Activated CD4-positive, alpha-beta T cell treated with anti-CD3 and anti-CD28 coated beads, Interleukin-2, amount 10 ng/mL, durations not matched to agents 24 days and 14 days (primary cell): ENCODE measurements around the gene GSTA5. TPM values are rescaled to one million over a fixed set of nuclear protein-coding genes. Genes with fewer than 3 reads are reported as not detected.
A peak's percentile ranks its signal among the peaks of the same experiment; 100 is the strongest.
"Not testable (repeated sequence)": the region's sequence is repeated elsewhere in the genome, so short reads cannot be mapped to it uniquely, and the experiment has no call there.

ENCODE experiments used
- DNase-seq: peaks from one replicate; pipeline ENCODE4 v3.0.0; 2022
- H3K27ac Mint-ChIP-seq: one replicate; pipeline ENCODE4 v1.8.0; 2022; ENCODE audit warnings: mild to moderate bottlenecking, mixed read lengths
- H3K27me3 Mint-ChIP-seq: one replicate; pipeline ENCODE4 v1.8.0; 2022; ENCODE audit warnings: mixed read lengths
- H3K36me3 Mint-ChIP-seq: one replicate; pipeline ENCODE4 v1.8.0; 2022; ENCODE audit warnings: low read depth, mild to moderate bottlenecking, mixed read lengths
- H3K4me1 Mint-ChIP-seq: one replicate; pipeline ENCODE4 v1.8.0; 2021; ENCODE audit warnings: mixed read lengths
- H3K4me3 Mint-ChIP-seq: one replicate; pipeline ENCODE4 v1.8.0; 2022; ENCODE audit warnings: mild to moderate bottlenecking, moderate library complexity, mixed read lengths
- H3K9me3 Mint-ChIP-seq: one replicate; pipeline ENCODE4 v1.8.0; 2021; ENCODE audit warnings: mixed read lengths
- intact Hi-C: fragments of 100-400 bp; cut with micrococcal nuclease; formaldehyde crosslinking; loops from one replicate; pipeline ENCODE4 v1.15.1; 2023
- total RNA-seq: library from RNA; stranded (reverse); gene quantifications from 2 replicates; pipeline ENCODE4 v1.2.3, GENCODE V29; 2022

GSTA5 gene
- not detected in 2 replicates for total RNA-seq

DNA sequence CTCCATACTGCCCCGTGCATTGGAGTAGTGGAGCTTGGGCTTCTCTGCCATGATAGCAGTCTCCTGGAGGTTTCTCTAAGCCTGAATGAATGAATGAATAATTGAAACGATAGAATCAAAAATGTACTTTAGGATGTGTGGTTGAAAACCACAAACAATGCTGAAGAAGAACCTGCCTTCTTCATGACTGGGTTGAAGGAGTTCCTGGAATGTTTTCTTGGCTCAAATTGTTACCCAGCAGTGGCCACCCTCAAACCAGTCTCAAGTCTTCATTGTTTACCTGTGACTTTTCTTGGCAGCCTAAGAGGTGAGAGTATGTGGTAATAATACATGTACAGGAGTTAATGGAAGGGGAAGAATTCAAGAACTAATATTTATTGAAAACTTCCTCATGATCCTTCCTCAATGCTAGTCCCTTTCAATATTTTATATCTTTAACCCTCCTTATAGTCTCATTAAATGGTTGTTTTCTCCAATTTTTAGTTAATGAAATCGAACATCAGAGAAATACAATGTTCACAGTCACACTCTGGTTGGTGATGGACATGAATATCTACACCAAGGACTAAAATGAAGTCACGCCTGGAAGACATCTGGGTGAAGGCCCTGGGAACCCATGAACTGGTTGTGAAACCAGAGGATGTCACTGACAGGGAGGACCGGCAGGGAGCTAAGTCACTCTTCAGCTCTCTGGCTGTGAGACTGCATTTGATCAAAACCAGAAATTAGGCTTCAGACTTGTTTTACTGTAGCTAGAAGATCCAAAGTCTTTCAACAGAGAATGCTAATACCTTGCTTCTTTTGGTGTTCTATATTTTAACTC is at the start of gene GSTA5:
Gene GSTA5, minus strand, starts transcription at position 51 of the 823 bp plus-strand sequence.
- Mint-ChIP-seq H3K27ac (no peak within 1 kb of the TSS), H3K4me3 (no peak within 1 kb of the TSS), H3K4me1 (no peaks in the 10 kb centered on the region), H3K27me3 (peaks cover 27% of the 10 kb centered on the region), H3K9me3 (no peaks in the 10 kb centered on the region), H3K36me3 (no peaks in the 10 kb centered on the region)
- intact Hi-C loops: loop anchor here (5.0 kb wide), 1 partner anchor 41 kb away; no protein-coding TSS in a partner anchor
- DNase-seq: peak; percentile 48

DNA sequence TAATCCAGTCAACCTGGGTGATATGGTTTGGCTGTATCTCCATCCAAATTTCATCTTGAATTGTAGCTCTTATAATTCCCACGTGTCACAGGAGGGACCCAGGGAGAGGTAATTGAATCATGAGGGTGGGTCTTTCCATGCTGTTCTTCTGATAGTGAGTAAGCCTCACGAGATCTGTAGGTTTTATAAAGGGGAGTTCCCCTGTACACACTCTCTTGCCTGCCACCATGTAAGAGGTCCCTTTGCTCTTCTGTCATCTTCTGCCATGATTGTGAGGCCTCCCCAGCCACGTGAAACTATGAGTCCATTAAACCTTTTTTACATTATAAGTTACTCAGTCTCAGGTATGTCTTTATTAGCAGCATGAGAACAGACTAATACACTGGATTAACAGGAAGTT is 49.4 kb upstream of the GSTA5 start:
- intact Hi-C loops: no loop called here
- Mint-ChIP-seq H3K27me3 (peaks cover 7% of the 10 kb centered on the region), H3K36me3 (no peaks in the 10 kb centered on the region), H3K27ac (no peak overlapping the region), H3K4me1 (peaks cover 7% of the 10 kb centered on the region), H3K9me3 (peaks cover 14% of the 10 kb centered on the region), H3K4me3 (no peak overlapping the region)
- DNase-seq: no peak

GRCh38 chr6:52887910-52888524 is 47.4 kb upstream of the GSTA5 start:
- Mint-ChIP-seq H3K9me3 (peaks cover 14% of the 10 kb centered on the region), H3K36me3 (no peaks in the 10 kb centered on the region), H3K27ac (peak overlapping the region; percentile 19), H3K4me1 (peaks cover 6% of the 10 kb centered on the region), H3K27me3 (peaks cover 7% of the 10 kb centered on the region), H3K4me3 (no peak overlapping the region)
- no peak for DNase-seq
- intact Hi-C loops: no loop called here

GRCh38 chr6:52881996-52882841 is 41.6 kb upstream of the GSTA5 start:
- peak; percentile 90 for DNase-seq
- Mint-ChIP-seq H3K4me3 (peak overlapping the region; percentile 82), H3K4me1 (peaks cover 9% of the 10 kb centered on the region), H3K36me3 (no peaks in the 10 kb centered on the region), H3K27ac (peak overlapping the region; percentile 45), H3K9me3 (no peaks in the 10 kb centered on the region), H3K27me3 (no peaks in the 10 kb centered on the region)
- intact Hi-C loops: loop anchor here (2.0 to 5.0 kb wide), 2 partner anchors 40 to 115 kb away; partner anchors contain the start of gene GSTA5

- no peak for DNase-seq
- intact Hi-C loops: loop anchor here (5.0 kb wide), 1 partner anchor 39 kb away; the partner anchor contains the start of gene GSTA5
- no peaks in the 10 kb centered on the region for H3K9me3 Mint-ChIP-seq
- H3K4me1 Mint-ChIP-seq: peaks cover 12% of the 10 kb centered on the region
- H3K27me3 Mint-ChIP-seq: no peaks in the 10 kb centered on the region
- H3K4me3 Mint-ChIP-seq: peak overlapping the region; percentile 82
- H3K27ac Mint-ChIP-seq: no peak overlapping the region
- H3K36me3 Mint-ChIP-seq: no peaks in the 10 kb centered on the region
These were observed 41.0 kb upstream of the GSTA5 start for GRCh38 chr6:52881662-52881995.

DNA sequence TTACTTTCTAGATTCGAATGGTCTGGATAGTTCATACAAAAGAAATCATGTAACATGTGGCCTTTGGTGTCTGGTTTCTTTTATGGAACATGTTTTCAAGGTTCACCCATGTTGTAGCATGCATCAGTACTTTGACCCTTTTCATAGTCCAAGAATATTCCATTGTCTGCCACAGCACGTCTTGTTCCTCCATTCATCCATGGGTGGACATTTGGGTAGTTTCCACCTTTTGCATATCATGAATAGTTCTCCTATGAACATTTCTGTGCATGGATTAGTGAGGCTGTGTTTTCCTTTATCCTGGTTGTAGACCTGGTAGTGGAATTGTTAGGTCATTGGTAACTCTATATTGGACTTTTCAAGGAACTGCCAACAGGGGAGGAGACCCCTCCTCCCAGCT is 37.2 kb upstream of the GSTA5 start:
- no peak overlapping the region for H3K27ac Mint-ChIP-seq
- H3K36me3 Mint-ChIP-seq: no peaks in the 10 kb centered on the region
- intact Hi-C loops: no loop called here
- DNase-seq: no peak
- no peaks in the 10 kb centered on the region for H3K9me3 Mint-ChIP-seq
- peaks cover 12% of the 10 kb centered on the region for H3K27me3 Mint-ChIP-seq
- peaks cover 12% of the 10 kb centered on the region for H3K4me1 Mint-ChIP-seq
- no peak overlapping the region for H3K4me3 Mint-ChIP-seq

- H3K4me1 Mint-ChIP-seq: peaks cover 8% of the 10 kb centered on the region
- DNase-seq: no peak
- H3K4me3 Mint-ChIP-seq: no peak overlapping the region
These were observed 36.6 kb upstream of the GSTA5 start for GRCh38 chr6:52877168-52877567.

DNA sequence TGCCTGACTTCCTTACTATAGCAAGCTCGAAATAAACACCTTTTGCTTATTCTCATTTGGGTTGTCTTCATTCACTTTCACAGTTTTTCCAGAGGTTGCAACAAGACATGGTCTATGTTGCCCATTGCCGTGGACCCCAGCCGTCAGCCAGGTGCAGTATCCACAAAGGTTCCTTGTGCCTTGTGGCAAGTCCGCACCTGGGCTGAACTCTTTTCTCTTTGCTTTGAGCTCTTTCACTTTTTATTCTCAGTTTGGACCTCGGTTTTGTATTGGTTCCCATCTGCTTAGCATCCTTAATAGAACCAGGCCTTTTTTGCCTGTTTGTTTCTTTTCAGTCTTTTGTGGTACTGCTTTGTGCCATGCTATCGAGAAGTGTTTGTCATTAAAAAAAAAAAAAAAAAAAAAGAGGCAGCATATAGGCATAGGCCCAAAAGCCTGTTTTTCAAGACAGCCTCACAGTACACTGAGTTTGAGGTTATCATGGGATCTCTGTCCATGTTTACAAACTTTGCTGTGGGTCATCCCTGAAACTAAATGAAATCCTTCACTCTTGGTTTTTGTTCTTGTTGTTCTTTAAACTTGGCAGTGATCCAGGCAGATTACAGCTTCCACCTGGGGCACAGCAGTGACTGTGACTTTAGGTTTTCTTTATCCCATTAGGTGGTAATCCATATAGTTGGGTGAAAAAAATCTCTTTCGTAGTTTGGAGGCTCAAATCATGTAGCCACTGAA is 35.6 kb upstream of the GSTA5 start:
- H3K9me3 Mint-ChIP-seq: no peaks in the 10 kb centered on the region
- intact Hi-C loops: no loop called here
- no peaks in the 10 kb centered on the region for H3K36me3 Mint-ChIP-seq
- H3K27me3 Mint-ChIP-seq: peaks cover 18% of the 10 kb centered on the region
- H3K4me1 Mint-ChIP-seq: peaks cover 5% of the 10 kb centered on the region
- DNase-seq: no peak
- H3K27ac Mint-ChIP-seq: no peak overlapping the region
- no peak overlapping the region for H3K4me3 Mint-ChIP-seq

More at GRCh38 chr6:52877168-52877567, 36.6 kb upstream of the GSTA5 start:
- intact Hi-C loops: no loop called here
- Mint-ChIP-seq H3K27ac (no peak overlapping the region), H3K9me3 (no peaks in the 10 kb centered on the region), H3K27me3 (peaks cover 14% of the 10 kb centered on the region), H3K36me3 (no peaks in the 10 kb centered on the region)

DNA sequence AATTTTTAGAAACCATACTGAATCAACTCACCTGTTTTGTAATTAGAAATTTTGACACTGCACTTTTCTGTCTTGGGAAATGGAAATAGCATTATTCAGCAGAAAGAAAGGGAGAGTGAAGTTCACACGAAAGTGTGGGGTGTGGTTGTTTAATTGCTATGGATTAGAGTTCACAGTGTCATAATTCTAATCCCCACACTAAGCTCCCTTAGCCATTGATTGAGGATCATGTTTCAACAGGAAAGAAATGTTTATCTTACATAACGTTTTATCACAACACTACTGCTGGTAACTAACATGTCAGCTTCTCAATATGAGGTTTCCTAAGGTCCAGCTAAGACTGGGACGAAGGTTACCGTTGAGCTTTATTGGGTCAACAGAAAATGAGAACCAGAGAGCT is 31.4 kb upstream of the GSTA5 start:
- no peaks in the 10 kb centered on the region for H3K9me3 Mint-ChIP-seq
- H3K4me1 Mint-ChIP-seq: peaks cover 2% of the 10 kb centered on the region
- no peak for DNase-seq
- no peak overlapping the region for H3K27ac Mint-ChIP-seq
- H3K4me3 Mint-ChIP-seq: no peak overlapping the region
- peaks cover 21% of the 10 kb centered on the region for H3K27me3 Mint-ChIP-seq
- H3K36me3 Mint-ChIP-seq: no peaks in the 10 kb centered on the region
- intact Hi-C loops: no loop called here

- H3K27me3 Mint-ChIP-seq: peaks cover 21% of the 10 kb centered on the region
- intact Hi-C loops: no loop called here
- no peak for DNase-seq
- H3K36me3 Mint-ChIP-seq: no peaks in the 10 kb centered on the region
- H3K27ac Mint-ChIP-seq: no peak overlapping the region
- no peaks in the 10 kb centered on the region for H3K4me1 Mint-ChIP-seq
- H3K4me3 Mint-ChIP-seq: no peak overlapping the region
- H3K9me3 Mint-ChIP-seq: no peaks in the 10 kb centered on the region
These were observed 31.0 kb upstream of the GSTA5 start for GRCh38 chr6:52871621-52872020.

DNA sequence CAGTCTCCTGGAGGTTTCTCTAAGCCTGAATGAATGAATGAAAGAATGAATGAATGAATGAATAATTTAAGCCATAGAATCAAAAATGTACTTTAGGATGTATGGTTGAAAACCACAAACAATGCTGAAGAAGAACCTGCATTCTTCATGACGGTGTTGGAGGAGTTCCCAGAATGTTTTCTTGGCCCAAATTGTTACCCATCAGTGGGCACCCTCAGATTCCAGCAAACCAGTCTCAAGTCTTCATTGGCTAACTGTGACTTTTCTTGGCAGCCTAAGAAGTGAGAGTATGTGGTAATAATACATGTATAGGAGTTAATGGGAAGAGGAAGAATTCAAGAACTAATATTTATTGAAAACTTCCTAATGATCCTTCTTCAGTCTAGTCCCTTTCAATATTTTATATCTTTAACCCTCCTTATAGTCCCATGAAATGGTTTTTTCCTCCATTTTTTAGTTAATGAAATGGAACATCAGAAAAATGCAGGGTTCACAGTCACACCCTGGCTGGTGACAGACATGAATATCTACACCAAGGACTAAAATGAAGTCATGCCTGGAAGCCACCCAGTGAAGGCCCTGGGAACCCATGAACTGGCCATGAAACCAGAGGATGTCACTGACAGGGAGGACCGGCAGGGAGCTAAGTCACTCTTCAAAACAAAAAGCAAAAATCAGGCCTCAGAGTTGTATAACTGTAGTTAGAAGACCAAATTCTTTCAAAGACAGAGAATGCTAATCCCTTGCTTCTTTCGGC is 29.9 kb upstream of the GSTA5 start:
- H3K36me3 Mint-ChIP-seq, intact Hi-C loops, H3K27ac Mint-ChIP-seq, H3K4me3 Mint-ChIP-seq, H3K4me1 Mint-ChIP-seq, DNase-seq, H3K9me3 Mint-ChIP-seq: not testable (repeated sequence)
- peaks cover 18% of the 10 kb centered on the region for H3K27me3 Mint-ChIP-seq

DNA sequence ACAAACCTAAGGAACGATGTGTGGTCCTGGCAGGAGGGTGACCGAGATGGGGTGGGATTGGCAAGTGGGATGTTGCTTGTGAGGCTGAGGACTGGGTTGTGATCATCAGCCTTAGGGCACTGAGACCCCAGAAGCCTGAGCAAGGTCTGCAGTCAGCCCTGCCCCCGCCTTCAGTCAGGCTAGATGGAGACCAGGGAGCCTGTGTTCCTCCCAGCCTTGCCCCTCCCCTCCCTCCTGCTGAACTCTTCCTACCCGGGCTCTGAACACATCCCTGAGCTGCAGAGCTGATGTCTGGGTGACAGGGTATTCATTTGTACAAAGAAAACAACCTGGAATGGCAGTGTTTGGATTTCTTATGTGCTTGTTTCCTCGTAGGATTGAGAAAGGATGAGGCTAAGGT is 28.3 kb upstream of the GSTA5 start:
- H3K4me1 Mint-ChIP-seq, H3K36me3 Mint-ChIP-seq, H3K9me3 Mint-ChIP-seq, DNase-seq, H3K27ac Mint-ChIP-seq, H3K4me3 Mint-ChIP-seq, intact Hi-C loops: not testable (repeated sequence)
- H3K27me3 Mint-ChIP-seq: peaks cover 24% of the 10 kb centered on the region

GRCh38 chr6:52868240-52868639 is 27.6 kb upstream of the GSTA5 start:
- H3K27me3 Mint-ChIP-seq: peaks cover 21% of the 10 kb centered on the region
- H3K27ac Mint-ChIP-seq: no peak overlapping the region
- H3K9me3 Mint-ChIP-seq: no peaks in the 10 kb centered on the region
- intact Hi-C loops: no loop called here
- no peak for DNase-seq
- no peak overlapping the region for H3K4me3 Mint-ChIP-seq
- no peaks in the 10 kb centered on the region for H3K4me1 Mint-ChIP-seq
- H3K36me3 Mint-ChIP-seq: no peaks in the 10 kb centered on the region
